Esophagus (tissue), 2 donors: ENCODE results near the gene PKD1. TPM values are rescaled to one million over a fixed set of nuclear protein-coding genes. Genes with fewer than 3 reads are reported as not detected.

Source experiments
- H3K27ac ChIP-seq, 2 donors: one replicate each; pipeline ENCODE4 v1.5.1; 2013; ENCODE audit warnings: low read depth in 2 of 2, mild to moderate bottlenecking in 2 of 2, inconsistent platforms in 1 of 2, low read length in 1 of 2, moderate library complexity in 1 of 2
- H3K27me3 ChIP-seq, 2 donors: one replicate each; pipeline ENCODE4 v1.6.1; 2013; ENCODE audit warnings: low read length in 2 of 2, control low read depth in 1 of 2, mild to moderate bottlenecking in 1 of 2; ENCODE audit not compliant: insufficient read depth in 2 of 2, control insufficient read depth in 1 of 2
- H3K36me3 ChIP-seq, 2 donors: one replicate each; pipeline ENCODE4 v1.6.1; 2013; ENCODE audit warnings: low read length in 1 of 2; ENCODE audit not compliant: control insufficient read depth in 2 of 2, insufficient read depth in 2 of 2
- H3K4me1 ChIP-seq, 2 donors: one replicate each; pipeline ENCODE4 v1.6.1; 2013; ENCODE audit warnings: low read length in 1 of 2; ENCODE audit not compliant: control insufficient read depth in 2 of 2, insufficient read depth in 2 of 2
- H3K4me3 ChIP-seq, 2 donors: one replicate each; pipeline ENCODE4 v1.5.1; 2013; ENCODE audit warnings: low read length in 2 of 2, mild to moderate bottlenecking in 2 of 2, low read depth in 1 of 2, moderate library complexity in 1 of 2
- H3K9me3 ChIP-seq, 2 donors: one replicate each; pipeline ENCODE4 v1.6.1; 2013; ENCODE audit warnings: mild to moderate bottlenecking in 2 of 2, low read depth in 1 of 2, low read length in 1 of 2, moderate library complexity in 1 of 2; ENCODE audit not compliant: control insufficient read depth in 2 of 2, insufficient read depth in 1 of 2
- whole genome bisulfite sequencing, 2 donors: extraction: QIAGEN DNeasy Blood & Tissue Kit; methylation state at CpG; one replicate each; pipeline ENCODE4 v1.1.7; 2013; 5-methylcytosine and 5-hydroxymethylcytosine counted together
- polyA plus RNA-seq, 2 donors: library from polyadenylated mRNA; stranded (reverse); fragments of 200-250 nt; gene quantifications; one replicate each; pipeline ENCODE4 v1.2.3, GENCODE V29; 2013
- donor health status: healthy with polysubstance abuse.
- donor health status: Bipolar disorder and iron deficiency.

PKD1 gene
- polyA plus RNA-seq, 2 donors, result 40.5 to 78.0 TPM

GRCh38 chr16:2040787-2041522, 94.7 kb downstream of the PKD1 start:
- Histone ChIP-seq H3K4me1 (peaks cover 4 to 39% of the 10 kb centered on the region in 2 donors), H3K4me3 (no peak overlapping the region), H3K9me3 (no peaks in the 10 kb centered on the region), H3K27me3 (no peaks in the 10 kb centered on the region), H3K36me3 (peaks cover 0 to 7% of the 10 kb centered on the region in 2 donors), H3K27ac (peak overlapping the region; percentile 82 to 86)
- WGBS, 2 donors, result 76 to 83% methylated on average over 20 of the region's 20 CpGs

GRCh38 chr16:2040041-2040786, 95.5 kb downstream of the PKD1 start:
- H3K27me3 ChIP-seq, result no peaks in the 10 kb centered on the region
- H3K4me1 ChIP-seq, result peaks cover 7 to 43% of the 10 kb centered on the region in 2 donors
- peaks cover 0 to 7% of the 10 kb centered on the region in 2 donors for H3K36me3 ChIP-seq
- no peak overlapping the region for H3K4me3 ChIP-seq
- peak overlapping the region; percentile 82 to 86 for H3K27ac ChIP-seq
- WGBS, 2 donors, result 81 to 83% methylated on average over 24 of the region's 24 CpGs
- no peaks in the 10 kb centered on the region for H3K9me3 ChIP-seq

- peaks cover 0 to 7% of the 10 kb centered on the region in 2 donors for H3K36me3 ChIP-seq
- H3K9me3 ChIP-seq, result no peaks in the 10 kb centered on the region
- H3K4me3 ChIP-seq, result no peak overlapping the region
- peak overlapping the region; percentile 82 to 86 for H3K27ac ChIP-seq
- 56 to 57% methylated on average over 29 of the region's 29 CpGs for WGBS, 2 donors
- H3K27me3 ChIP-seq, result no peaks in the 10 kb centered on the region
- H3K4me1 ChIP-seq, result peaks cover 7 to 46% of the 10 kb centered on the region in 2 donors
These were observed 96.2 kb downstream of the PKD1 start for GRCh38 chr16:2039274-2040031.

Other genes with a start within 250 kb of the PKD1 start
- gene HS3ST6, start 217.5 kb downstream of the PKD1 start, polyA plus RNA-seq, result 10 to 100 TPM in 1 of 2 donors, 1 to 10 TPM in 1; 8.0 to 16.3 TPM
- gene MSRB1, start 192.7 kb downstream of the PKD1 start, polyA plus RNA-seq, result 10 to 100 TPM; 25.9 to 52.7 TPM
- gene RPL3L, start 181.2 kb downstream of the PKD1 start, polyA plus RNA-seq, result under 1 TPM; 0.06 to 0.14 TPM
- 100 to 1,000 TPM; 160 to 207 TPM for gene NDUFB10, start 176.4 kb downstream of the PKD1 start, polyA plus RNA-seq
- 1,000 to 10,000 TPM; 2,871 to 3,908 TPM for gene RPS2, start 171.1 kb downstream of the PKD1 start, polyA plus RNA-seq
- gene RNF151, start 169.0 kb downstream of the PKD1 start, polyA plus RNA-seq, result under 1 TPM; 0.06 to 0.20 TPM
- 10 to 100 TPM; 56.6 to 59.0 TPM for gene TBL3, start 163.8 kb downstream of the PKD1 start, polyA plus RNA-seq
- gene NOXO1, start 154.4 kb downstream of the PKD1 start, polyA plus RNA-seq, result 1 to 10 TPM; 2.7 to 9.3 TPM
- gene GFER, start 151.7 kb downstream of the PKD1 start, polyA plus RNA-seq, result 10 to 100 TPM; 13.1 to 23.1 TPM
- gene SYNGR3, start 145.9 kb downstream of the PKD1 start, polyA plus RNA-seq, result under 1 TPM; 0.06 to 0.36 TPM
- gene ZNF598, start 126.1 kb downstream of the PKD1 start, polyA plus RNA-seq, result 10 to 100 TPM; 27.9 to 36.4 TPM
- under 1 TPM; 0.22 to 0.53 TPM for gene NPW, start 116.1 kb downstream of the PKD1 start, polyA plus RNA-seq
- 10 to 100 TPM; 26.3 to 36.1 TPM for gene NHERF2, start 109.0 kb downstream of the PKD1 start, polyA plus RNA-seq
- 10 to 100 TPM; 15.1 to 16.2 TPM for gene NTHL1, start 88.1 kb downstream of the PKD1 start, polyA plus RNA-seq
- 10 to 100 TPM; 31.1 to 66.6 TPM for gene TSC2, start 87.9 kb downstream of the PKD1 start, polyA plus RNA-seq
- gene RAB26, start 12.7 kb upstream of the PKD1 start, polyA plus RNA-seq, result 1 to 10 TPM; 1.1 to 4.7 TPM
- gene TRAF7, start 19.9 kb upstream of the PKD1 start, polyA plus RNA-seq, result 10 to 100 TPM; 40.1 to 41.5 TPM
- under 1 TPM; 0.29 to 0.81 TPM for gene CASKIN1, start 60.7 kb upstream of the PKD1 start, polyA plus RNA-seq
- gene MLST8, start 69.6 kb upstream of the PKD1 start, polyA plus RNA-seq, result 10 to 100 TPM; 27.8 to 38.3 TPM
- gene BRICD5, start 75.0 kb upstream of the PKD1 start, polyA plus RNA-seq, result 1 to 10 TPM; 3.6 to 4.6 TPM
- 1 to 10 TPM; 7.1 to 7.7 TPM for gene PGP, start 78.9 kb upstream of the PKD1 start, polyA plus RNA-seq
- 10 to 100 TPM; 19.9 to 31.0 TPM for gene E4F1, start 87.7 kb upstream of the PKD1 start, polyA plus RNA-seq
- 1 to 10 TPM in 1 of 2 donors, under 1 TPM in 1; 0.41 to 1.3 TPM for gene DNASE1L2, start 100.5 kb upstream of the PKD1 start, polyA plus RNA-seq
- gene ECI1, start 115.7 kb upstream of the PKD1 start, polyA plus RNA-seq, result 10 to 100 TPM; 58.7 to 62.9 TPM
- 10 to 100 TPM; 41.4 to 100.0 TPM for gene RNPS1, start 132.2 kb upstream of the PKD1 start, polyA plus RNA-seq
- gene ABCA3, start 204.8 kb upstream of the PKD1 start, polyA plus RNA-seq, result 1 to 10 TPM; 1.4 to 1.7 TPM